NCI-H2107 (cell line): ENCODE data around the gene TRIM16.
"Not testable (repeated sequence)": the region's sequence is repeated elsewhere in the genome, so short reads cannot be mapped to it uniquely, and the experiment has no call there.

Experiments
- DNase-seq: peaks from one replicate; lab custom pipeline; 2025; lab: John Stamatoyannopoulos, UW

The TRIM16 gene

GRCh38 chr17:15658296-15658695, 25.8 kb downstream of the TRIM16 start:
- DNase-seq = no peak

- no peak for DNase-seq
These were observed 26.2 kb downstream of the TRIM16 start for GRCh38 chr17:15657868-15658267.

- DNase-seq = no peak
These were observed 29.1 kb downstream of the TRIM16 start for GRCh38 chr17:15654886-15655561.

GRCh38 chr17:15654401-15654800, 29.7 kb downstream of the TRIM16 start:
- not testable (repeated sequence) for DNase-seq

- DNase-seq = no peak
These were observed 31.2 kb downstream of the TRIM16 start for GRCh38 chr17:15652960-15653359.

GRCh38 chr17:15651583-15652110, 32.5 kb downstream of the TRIM16 start:
- peak; percentile 46 for DNase-seq

GRCh38 chr17:15650741-15651582, 33.1 kb downstream of the TRIM16 start:
- no peak for DNase-seq

GRCh38 chr17:15649861-15650421, 34.2 kb downstream of the TRIM16 start:
- no peak for DNase-seq

GRCh38 chr17:15648386-15648785, 35.7 kb downstream of the TRIM16 start:
- DNase-seq = no peak

GRCh38 chr17:15645942-15646312, 38.2 kb downstream of the TRIM16 start:
- DNase-seq = not testable (repeated sequence)

GRCh38 chr17:15645099-15645941, 38.8 kb downstream of the TRIM16 start:
- not testable (repeated sequence) for DNase-seq

GRCh38 chr17:15642505-15643251, 41.4 kb downstream of the TRIM16 start:
- DNase-seq = not testable (repeated sequence)

- DNase-seq = not testable (repeated sequence)
These were observed 42.1 kb downstream of the TRIM16 start for GRCh38 chr17:15642014-15642413.

- not testable (repeated sequence) for DNase-seq
These were observed 53.1 kb downstream of the TRIM16 start for GRCh38 chr17:15630930-15631453.

- DNase-seq = not testable (repeated sequence)
These were observed 54.1 kb downstream of the TRIM16 start for GRCh38 chr17:15629991-15630390.

GRCh38 chr17:15623661-15624209, 60.4 kb downstream of the TRIM16 start:
- DNase-seq = not testable (repeated sequence)

GRCh38 chr17:15623255-15623654, 60.9 kb downstream of the TRIM16 start:
- DNase-seq = not testable (repeated sequence)

- DNase-seq = not testable (repeated sequence)
These were observed 62.0 kb downstream of the TRIM16 start for GRCh38 chr17:15622124-15622523.

- DNase-seq = not testable (repeated sequence)
These were observed 64.6 kb downstream of the TRIM16 start, which contains the start of gene FBXW10B for GRCh38 chr17:15619331-15620058. TSS of gene FBXW10B (minus strand) at chr17:15619704. CDS start at chr17:15619512, 192 bp downstream.
